GM18873 (cell line): ENCODE data around the gene MPRIP.

ENCODE experiments used
- ATAC-seq: cut with Tn5 transposase; IDR thresholded peaks from one replicate; pipeline ENCODE4 v1.9.1; 2021; ENCODE audit warnings: mild to moderate bottlenecking, moderate library complexity, moderate number of reproducible peaks; ENCODE audit not compliant: unreplicated experiment, low FRiP score

The MPRIP gene

DNA sequence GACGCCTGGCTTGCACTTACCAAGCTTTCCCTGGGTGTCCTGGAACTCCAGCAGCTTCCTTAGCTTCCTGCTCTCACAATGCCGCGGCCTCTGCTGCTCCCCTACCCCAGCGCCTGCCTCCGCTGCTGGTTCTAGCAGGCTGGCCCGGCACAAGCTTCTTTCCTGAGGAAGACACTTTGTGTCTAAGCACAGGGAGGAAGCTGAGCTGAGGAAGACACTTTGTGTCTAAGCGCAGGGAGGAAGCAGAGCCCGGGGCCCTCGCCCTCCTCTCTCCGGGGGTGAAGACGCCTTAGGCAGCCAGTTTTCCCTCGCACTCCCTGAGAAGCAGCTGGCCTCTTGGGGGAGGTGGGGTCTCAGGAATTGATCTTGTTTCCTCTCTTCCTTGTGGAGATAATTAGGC lies 99.0 kb downstream of the MPRIP start:
- no peak for ATAC-seq

DNA sequence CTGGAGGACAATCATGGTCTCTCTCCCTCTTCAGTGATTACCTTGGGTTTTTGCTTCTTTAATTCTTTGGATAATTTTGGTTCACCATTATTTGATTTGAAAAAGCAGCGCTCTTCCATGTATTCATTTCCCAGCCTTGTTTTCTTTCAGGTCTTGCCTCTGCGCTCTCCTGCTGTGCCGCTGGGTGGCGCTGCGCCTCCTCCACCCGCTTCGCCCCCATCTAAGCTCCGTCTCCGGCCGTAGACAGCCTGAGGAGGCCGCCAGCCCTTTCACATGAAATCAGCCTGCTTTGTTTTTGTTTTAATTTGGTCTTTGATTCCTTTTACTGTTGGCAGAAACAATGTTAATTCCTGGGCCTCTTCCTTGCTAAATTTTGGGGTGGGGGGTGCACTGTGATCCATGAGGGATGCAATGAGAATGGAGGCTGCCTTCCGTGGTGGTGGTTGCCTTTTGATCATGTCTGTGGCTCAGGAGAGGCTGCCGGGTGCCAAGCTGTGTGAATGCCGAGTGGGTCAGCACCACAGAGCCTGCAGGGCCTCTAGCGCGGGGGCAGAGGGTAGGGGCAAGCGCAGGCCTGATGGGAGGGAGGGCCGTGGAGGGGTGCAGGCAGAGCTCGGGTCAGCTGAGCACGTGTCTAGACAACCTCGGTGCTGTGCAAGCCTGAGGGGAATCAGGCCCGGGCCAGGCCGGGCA lies 99.7 kb downstream of the MPRIP start:
- ATAC-seq: no peak

DNA sequence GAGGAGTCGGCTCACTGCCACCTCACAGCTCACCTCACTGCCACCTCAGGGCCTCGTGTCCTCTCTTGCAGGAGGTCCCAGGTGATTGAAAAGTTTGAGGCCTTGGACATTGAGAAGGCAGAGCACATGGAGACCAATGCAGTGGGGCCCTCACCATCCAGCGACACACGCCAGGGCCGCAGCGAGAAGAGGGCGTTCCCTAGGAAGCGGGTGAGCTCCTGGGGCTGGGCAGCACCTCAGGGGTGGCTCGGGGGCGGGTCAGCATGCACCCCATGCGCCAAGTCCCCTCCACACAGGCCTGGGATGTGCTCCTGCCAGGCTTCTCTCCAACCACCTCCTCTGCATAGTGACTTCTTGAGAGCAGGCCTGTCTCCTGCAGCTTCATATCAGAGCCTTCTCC lies 100.3 kb downstream of the MPRIP start:
- no peak for ATAC-seq

DNA sequence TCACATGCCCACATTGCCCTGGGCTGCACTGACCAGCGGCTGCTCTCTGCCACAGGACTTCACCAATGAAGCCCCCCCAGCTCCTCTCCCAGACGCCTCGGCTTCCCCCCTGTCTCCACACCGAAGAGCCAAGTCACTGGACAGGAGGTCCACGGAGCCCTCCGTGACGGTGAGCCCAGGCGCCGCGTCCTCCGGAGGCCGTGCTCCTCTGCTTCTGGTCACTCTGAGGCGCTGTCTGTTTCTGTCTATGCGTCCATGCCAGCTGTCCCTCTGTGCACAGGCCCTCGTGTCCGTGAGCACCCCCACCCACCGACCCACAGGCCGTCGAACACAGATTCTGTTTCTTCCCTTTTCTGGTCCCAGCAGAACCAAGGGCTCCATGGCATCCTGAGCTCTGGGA lies 101.2 kb downstream of the MPRIP start:
- ATAC-seq: no peak

DNA sequence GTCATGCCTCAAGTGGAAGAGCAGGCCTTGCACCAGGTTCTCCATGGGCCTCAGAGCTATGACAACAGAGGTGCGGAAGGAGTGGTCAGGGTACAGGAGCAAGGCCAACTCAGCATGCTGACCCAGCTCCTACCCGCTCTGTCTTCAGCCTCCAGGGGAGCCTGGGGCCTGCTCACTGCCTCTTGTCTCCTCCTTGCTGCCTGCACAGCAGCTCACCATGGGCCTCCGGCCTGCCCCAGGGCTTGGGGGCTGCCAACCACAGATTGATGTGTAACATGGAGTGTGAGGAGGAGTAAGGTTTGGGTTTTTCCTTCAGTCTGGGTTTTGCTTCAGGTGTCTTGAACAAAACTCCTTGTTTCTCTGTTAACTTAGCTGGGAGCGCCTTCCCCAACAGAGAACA lies 101.8 kb downstream of the MPRIP start:
- no peak for ATAC-seq

DNA sequence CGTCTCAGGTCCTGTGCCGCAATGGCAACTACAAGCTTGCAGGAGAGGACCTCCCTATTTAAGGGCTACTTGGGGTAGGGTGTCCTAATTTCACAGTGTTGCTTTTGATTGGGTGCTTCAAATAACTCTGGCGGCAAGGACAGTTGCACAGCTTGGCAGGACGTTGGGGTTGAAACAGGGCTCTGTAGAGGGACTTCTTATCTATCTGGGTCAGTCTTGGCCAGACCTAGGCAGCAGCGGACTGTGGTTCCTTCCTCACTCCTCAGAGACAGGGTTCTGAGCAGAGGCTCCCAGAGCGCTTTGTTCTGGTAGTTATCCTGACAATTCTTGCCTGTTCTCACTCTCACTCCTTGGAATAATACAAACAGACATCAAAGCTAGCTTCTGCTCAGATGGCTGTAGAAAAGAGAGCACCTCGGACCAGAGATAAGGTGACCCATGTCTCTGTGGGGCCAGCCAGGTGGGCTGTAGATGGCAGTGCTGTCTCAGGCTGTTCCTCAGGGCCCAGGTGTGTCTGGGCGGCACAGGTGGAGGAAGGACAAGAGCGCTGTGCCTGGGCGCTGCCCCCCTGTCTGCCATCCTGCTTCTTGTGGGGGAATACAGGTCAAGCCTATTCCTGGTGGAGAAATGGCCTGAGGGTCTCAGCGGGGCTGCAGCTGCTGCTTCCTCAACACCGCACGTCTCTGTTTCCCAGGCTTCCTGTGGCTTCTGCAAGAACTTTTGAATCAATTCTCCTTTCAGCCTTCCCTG lies 102.8 kb downstream of the MPRIP start:
- no peak for ATAC-seq

DNA sequence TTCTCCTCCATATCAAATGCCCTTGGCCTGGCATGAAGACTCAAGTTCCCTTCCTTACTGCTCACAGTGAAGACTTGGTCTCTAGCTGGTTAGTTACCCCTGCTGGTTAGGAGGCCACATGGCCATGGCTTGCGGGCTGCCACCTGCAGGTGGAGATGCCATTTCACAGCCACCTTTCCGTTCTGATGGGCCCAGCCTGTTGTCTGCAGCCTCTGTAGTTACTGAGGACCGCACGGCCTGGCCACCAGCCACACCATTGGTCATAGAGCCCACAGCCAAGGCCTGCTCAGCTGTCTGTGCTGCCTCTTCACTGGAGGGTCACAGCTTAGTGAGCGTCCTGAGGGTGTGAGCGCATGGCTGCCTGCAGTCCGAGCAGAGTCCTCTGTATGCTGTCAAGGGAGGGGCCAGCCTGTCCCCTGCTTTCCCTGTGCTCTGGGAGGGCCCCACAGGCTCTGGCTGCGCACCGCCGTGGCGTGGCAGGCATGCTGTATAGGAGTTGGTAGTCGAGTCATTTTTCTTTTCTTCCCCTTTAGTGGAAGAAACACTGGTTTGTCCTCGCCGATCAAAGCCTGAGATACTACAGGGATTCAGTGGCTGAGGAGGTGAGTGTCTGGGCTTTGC lies 104.6 kb downstream of the MPRIP start:
- ATAC-seq: no peak

DNA sequence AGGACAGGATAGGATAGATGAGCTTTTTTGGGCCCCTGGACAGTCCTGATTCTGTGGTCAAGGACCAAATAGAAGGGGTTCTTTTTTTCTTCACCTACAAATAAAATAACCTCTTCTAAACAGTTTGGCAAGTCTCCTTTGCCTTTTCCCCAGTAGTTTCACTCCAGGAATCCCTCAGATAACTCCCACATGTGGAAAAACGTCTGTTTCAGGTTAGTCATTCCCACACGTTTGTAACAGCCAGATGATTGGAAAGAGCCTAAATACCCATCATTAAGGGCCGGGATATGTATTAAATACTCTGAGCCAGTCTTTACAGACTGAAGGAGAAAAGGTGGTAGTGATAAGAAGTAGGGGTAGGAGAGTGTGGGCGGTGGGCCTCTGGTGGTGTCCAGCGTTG lies 105.6 kb downstream of the MPRIP start:
- ATAC-seq: no peak

DNA sequence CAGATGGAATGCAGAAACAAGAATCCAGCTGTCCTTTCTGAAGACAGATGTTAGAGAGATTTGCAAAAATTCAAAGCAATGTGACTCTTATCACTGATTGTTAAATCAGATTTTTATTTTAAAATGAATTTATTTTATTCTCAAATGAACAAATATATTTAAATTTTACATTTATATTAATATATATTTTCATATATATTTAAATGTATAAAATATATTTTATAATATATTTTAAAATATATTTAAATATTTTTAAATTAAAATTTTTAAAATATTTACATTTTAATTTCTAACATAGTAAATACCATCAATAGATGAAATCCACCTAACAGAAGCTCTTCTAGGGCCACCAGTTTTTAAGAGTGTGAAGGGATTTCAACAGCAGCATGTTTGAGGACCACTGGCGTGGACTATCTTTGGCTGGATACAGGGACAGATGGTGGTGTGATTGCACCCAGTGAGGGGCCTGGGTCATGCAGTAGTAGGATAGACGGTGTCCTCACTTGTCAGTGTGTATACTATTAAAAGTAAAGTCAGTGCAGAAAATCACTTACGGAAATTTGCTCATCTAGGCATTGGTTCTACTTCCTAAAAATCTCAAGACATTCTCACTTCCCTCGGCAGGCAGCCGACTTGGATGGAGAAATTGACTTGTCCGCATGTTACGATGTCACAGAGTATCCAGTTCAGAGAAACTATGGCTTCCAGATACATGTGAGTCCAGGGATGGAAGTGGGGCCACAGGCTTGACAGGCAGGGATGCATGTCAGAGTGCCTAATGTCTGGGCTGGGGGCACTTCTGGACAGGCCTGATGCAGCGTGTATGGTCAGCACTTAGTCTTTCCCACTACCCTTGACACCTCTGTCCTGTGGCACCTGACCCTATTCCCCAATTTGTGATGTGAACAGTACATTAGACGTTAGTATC lies 107.5 kb downstream of the MPRIP start:
- ATAC-seq: no peak

DNA sequence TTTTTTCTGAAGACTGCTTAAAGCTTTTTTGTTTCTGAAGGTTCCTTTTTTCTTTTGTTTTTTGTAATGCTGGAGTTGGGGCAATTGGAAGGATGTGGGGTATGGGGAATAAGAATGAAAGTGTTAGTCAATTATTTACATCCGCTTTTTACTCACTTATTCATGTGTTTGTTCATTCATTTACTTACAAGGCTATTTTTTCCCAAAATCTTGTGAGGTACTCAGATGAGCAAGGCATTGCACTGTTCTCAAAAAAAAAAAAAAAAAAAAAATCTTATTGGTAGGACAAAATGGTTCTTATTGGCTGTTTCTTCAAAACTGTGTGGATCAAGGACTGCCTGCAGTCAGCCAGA lies 108.2 kb downstream of the MPRIP start:
- no peak for ATAC-seq

DNA sequence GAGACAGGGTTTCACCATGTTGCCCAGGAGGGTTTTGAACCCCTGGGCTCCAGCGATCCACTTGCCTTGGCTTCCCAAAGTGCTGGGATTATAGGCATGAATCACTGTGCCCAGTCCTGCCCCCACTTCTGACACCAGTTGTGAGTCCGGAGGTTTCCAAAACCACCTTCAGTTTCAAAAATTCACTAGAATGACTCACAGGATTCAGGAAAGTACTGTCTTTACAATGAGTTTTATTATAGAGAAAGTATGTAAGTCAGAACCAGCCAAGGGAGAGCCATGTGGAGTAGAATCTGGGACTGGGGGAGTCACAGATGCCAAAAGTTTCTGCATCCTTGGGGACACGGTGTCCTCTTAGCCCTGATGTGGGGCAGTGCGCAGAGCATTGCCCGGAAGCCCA lies 108.8 kb downstream of the MPRIP start:
- ATAC-seq: no peak

DNA sequence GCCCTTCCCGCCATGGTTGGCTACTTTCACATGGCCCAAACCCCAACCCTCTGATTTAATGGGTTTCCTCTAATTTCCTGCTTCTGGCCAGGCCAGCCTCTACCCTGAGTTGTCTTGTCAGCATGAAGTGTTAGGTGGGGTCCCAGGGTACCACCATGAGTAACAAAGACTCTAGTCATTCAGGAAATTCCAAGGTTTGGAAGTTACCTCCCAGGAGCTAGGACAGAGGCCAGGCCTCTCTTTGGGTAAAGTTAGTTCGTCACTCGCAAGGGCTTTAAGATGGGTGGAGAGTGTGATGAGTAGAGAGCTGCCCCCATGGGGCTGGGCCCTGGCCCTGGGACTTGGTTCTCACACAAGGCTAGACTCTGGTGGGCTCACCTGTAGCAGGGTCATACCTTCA lies 109.3 kb downstream of the MPRIP start:
- no peak for ATAC-seq

DNA sequence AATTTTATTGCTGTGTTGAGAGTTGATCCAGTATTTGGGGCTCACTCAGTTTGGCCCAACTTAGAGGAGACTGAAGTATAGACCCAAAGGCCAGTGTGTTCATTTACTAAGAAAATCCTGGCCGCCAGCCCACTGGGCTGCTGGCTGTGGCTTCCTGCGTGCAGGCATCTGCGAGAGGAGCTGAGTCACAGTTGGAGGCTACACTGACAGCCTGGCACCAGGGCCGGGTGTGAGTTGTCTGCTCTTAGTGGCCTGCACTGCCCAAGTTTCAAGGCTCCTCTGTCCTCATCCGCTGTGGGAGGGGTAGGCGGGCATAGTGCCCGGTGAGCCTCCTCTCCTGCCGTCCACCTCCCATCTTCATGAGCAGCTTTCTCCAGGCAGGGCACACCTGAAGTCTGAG lies 109.7 kb downstream of the MPRIP start:
- ATAC-seq: no peak

DNA sequence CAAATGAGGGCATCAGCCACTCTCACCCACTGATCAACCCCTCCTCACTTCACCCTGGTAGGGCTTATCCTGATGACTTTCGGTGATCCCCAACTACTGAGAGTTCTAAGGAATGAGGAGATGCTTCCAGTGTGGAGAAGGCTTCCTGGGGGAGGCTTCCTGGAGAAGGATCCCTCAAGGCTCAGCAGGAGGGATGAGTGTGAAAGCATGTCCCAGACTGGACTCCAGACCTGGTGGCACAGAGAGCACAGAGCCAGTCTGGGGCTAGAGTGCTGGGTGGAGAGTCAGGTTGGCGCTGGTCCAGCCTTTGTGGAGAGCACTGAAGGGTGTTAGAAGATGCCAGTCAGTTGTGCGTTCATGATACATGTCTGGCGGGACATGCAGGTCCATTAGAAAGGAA lies 110.1 kb downstream of the MPRIP start:
- no peak for ATAC-seq

DNA sequence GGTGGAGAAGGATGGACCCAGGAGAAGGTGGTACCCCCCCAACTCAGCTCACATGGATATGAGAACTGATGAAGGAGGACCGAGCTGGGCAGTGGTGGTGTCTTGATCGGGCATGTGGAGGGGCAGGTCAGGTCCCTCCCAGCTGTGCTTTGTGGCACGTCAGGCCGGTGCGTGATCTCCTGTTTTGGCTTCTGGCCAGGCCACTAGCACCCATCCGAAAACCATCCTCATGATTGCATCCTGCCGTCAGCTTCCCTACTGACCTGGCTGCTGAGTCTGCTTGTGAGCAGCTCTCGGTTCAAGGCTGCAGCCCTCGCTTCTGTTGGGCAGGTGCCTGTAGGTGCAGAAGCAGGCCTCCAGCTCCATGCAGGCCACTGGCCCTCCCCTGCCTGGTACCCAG lies 110.8 kb downstream of the MPRIP start:
- no peak for ATAC-seq

DNA sequence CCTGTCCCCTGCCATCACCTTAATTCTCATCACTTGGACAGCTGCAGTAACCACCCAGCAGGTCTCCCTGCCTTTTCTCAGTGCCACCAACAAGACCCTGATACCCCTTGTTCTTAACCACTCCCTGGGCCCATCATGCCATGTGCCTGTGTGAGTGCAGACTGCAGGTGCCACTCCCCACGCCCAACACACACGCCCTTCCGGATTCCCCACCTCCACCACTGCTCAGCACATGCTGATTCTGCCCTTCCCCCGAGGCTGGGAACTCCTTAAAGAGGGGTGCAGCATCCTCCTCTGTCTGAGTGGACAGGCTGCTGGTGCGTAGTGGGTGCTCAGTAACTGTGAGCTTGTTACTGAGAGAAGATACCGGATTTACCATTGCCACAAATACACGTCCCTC lies 111.5 kb downstream of the MPRIP start:
- ATAC-seq: no peak

DNA sequence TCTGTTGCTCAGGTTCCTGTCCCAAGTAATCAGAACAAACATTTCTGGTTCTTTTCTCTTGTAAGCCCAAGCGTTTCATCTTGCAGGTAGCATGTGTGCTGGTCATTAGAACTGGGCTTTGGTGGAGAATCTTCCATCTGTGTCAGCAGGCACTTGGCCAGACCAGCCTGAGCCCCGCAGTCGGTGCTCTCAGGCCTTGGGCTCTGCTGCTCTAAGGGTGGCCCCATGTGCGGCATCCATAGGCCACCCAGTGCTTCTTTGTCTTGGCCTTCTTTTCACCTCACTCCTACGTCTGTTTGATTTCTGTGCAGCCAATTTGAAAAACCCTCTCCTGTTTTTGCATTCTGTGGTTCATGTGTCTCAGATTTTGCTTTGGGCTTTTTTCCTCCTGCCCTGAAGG lies 112.3 kb downstream of the MPRIP start:
- ATAC-seq: no peak

DNA sequence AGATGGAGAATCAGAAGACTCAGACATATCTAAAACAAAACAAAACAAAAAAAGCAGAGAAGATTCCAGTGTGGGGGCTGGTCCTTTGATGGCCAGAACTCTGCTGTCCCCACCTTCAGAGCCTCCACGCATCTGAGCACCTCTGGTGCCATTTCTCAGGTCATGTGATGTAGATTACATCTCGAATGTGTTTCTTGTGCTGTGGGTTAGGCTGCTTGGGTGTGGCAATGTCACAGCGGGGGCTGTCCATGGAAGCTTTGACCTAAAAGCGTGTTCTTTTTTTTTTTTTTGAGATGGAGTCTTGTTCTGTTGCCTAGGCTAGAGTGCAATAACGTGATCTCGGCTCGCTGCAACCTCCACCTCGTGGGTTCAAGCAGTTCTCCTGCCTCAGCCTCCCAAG lies 112.7 kb downstream of the MPRIP start:
- ATAC-seq: no peak

DNA sequence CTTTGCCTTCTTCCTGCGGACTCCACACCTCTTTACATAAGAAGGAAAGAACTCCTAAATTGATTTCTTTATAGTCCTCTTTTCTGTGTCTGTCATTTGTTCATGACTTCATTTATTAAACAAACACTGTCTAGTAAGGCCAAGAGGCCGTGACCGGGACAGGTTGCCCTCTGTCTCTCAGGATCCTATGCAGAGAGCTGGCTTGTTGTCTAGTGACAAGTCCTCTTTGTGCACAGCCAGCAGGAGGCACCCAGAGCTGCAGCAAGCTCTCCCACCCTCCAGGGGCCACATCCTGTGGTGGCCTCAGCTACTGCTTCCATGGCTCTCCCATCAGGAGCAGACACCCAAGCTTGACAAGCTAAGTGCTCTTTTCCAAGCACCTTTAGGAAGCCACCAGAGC lies 113.3 kb downstream of the MPRIP start:
- no peak for ATAC-seq

DNA sequence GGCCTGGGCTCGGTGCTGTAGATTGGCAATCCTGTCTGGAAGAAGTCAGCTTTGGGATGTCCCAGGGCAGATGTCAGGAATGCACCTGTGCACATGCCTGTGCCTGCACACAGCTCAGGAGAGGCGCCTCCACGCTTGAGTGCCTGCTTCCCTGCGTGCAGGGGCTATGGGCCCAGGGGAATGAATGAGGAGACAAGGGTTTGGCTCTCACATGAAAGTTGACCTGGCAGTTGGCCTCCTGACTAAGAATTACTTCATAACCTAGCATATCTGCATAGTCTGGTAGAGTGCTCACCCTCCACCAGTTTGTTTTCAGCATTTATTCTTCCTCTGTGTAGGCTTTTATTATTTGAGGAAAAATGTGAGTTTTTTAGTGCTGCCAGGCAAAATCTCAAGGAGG lies 113.8 kb downstream of the MPRIP start:
- no peak for ATAC-seq

DNA sequence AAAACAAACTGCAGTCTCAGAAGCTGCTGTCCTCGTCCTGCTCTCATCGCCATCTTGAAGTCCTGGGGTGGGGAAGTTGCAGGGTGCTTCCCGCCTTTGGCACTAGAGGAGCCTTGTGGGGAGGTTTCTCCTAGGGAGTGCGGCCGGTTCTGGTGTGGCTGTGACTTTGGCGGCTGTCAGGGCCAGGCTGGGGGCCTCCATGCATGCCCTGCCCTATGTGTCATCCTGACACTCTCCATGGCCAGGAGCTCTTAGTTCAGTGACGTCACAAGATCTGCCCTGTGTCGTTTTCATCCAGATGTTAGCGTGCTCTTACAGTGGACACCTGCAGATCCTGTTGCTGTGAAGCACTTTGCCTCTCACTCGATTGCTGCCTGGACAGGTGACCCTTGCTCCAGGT lies 114.3 kb downstream of the MPRIP start:
- no peak for ATAC-seq
